HCT116 (cell line): ENCODE results near the gene RPL34. TPM values are rescaled to one million over a fixed set of nuclear protein-coding genes. Genes with fewer than 3 reads are reported as not detected.
"Not testable (repeated sequence)": the region's sequence is repeated elsewhere in the genome, so short reads cannot be mapped to it uniquely, and the experiment has no call there.

ENCODE experiments used
- ATAC-seq: fragments of 200-7000 bp; cut with Tn5 transposase; 2 replicates; pipeline ENCODE4 v1.9.1; 2020; ENCODE audit warnings: mild to moderate bottlenecking, moderate library complexity
- BruUV-seq: library from RNA; stranded (reverse); fragments of 400-500 nt; replicated peaks from 2 replicates; lab custom pipeline; 2021; lab: Mats Ljungman, UMichigan
- CTCF ChIA-PET: fragments of 300-600 bp; sonication (Branson Sonifier 250); formaldehyde crosslinking; loops from one replicate; lab custom pipeline; 2021; ENCODE audit warnings: antibody characterized with exemption; lab: Charles Lee
- POLR2A ChIA-PET: fragments of 300-600, 350-600 bp; sonication (Branson Sonifier 250); formaldehyde crosslinking; loops from one replicate; lab custom pipeline; 2021; ENCODE audit warnings: antibody characterized with exemption; lab: Charles Lee
- RAD21 ChIA-PET, 2 experiments: fragments of 300-600 bp; sonication (Branson Sonifier 250); formaldehyde crosslinking; loops; one replicate each; lab custom pipeline; 2023; ENCODE audit warnings: low total read pairs in 2 of 2; ENCODE audit not compliant: uncharacterized antibody in 2 of 2, unreplicated experiment in 2 of 2, low non-redundant PET in 1 of 2; lab: Charles Lee
- DNase-seq: peaks from one replicate; pipeline ENCODE4 v3.0.0-alpha.2; 2010; ENCODE audit warnings: low read depth, low spot score
- H2AFZ ChIP-seq: fragments of 200-600 bp; shearing (Covaris generic), sonication (generic); 2 replicates; pipeline ENCODE4 v1.6.1; 2017; ENCODE audit warnings: low read depth, mixed run types, mixed read lengths, antibody characterized with exemption, low read length; ENCODE audit not compliant: poor library complexity, severe bottlenecking
- H3K27ac ChIP-seq: 2 replicates; pipeline ENCODE4 v1.5.1; 2012; ENCODE audit warnings: low read depth, low read length
- H3K27me3 ChIP-seq: fragments of 200-600 bp; sonication (generic); 2 replicates; pipeline ENCODE4 v1.6.1; 2016; ENCODE audit warnings: mixed run types, low read length, mixed read lengths; ENCODE audit not compliant: insufficient read depth
- H3K36me3 ChIP-seq, 2 experiments: fragments of 200-500 bp in 1 of 2; fragments of 200-600 bp in 1 of 2; sonication (Bioruptor generic) in 1 of 2; sonication (generic) in 1 of 2; 2 replicates each; pipeline versions ENCODE4 v1.5.1 to v1.6.1; 2014 to 2016; ENCODE audit warnings: low read length in 2 of 2, inconsistent platforms in 1 of 2, mixed read lengths in 1 of 2, mixed run types in 1 of 2; ENCODE audit not compliant: insufficient read depth in 2 of 2, control insufficient read depth in 1 of 2
- H3K4me1 ChIP-seq, 2 experiments: fragments of 200-600 bp in 1 of 2; sonication (generic) in 1 of 2; 2 replicates each; pipeline versions ENCODE4 v1.5.1 to v1.6.1; 2012 to 2017; ENCODE audit warnings: low read length in 2 of 2, inconsistent platforms in 1 of 2, mild to moderate bottlenecking in 1 of 2, mixed read lengths in 1 of 2, mixed run types in 1 of 2, moderate library complexity in 1 of 2; ENCODE audit not compliant: insufficient read depth in 2 of 2, control insufficient read depth in 1 of 2
- H3K4me2 ChIP-seq: fragments of 200-600 bp; sonication (generic); 2 replicates; pipeline ENCODE4 v1.6.1; 2017; ENCODE audit warnings: mixed run types, low read length, mixed read lengths
- H3K4me3 ChIP-seq, 2 experiments: fragments of 200-600 bp in 1 of 2; sonication (generic) in 1 of 2; replicated peaks in 1 of 2; 2 replicates each; pipeline ENCODE4 v1.5.1; 2011 to 2016; ENCODE audit warnings: low read length in 2 of 2, control low read depth in 1 of 2, low read depth in 1 of 2, mild to moderate bottlenecking in 1 of 2, mixed read lengths in 1 of 2, mixed run types in 1 of 2
- H3K79me2 ChIP-seq: fragments of 200-600 bp; sonication (generic); 2 replicates; pipeline ENCODE4 v1.6.1; 2017; ENCODE audit warnings: mild to moderate bottlenecking, mixed run types, low read length, moderate library complexity, mixed read lengths; ENCODE audit not compliant: insufficient read depth
- H3K9ac ChIP-seq: fragments of 200-600 bp; sonication (generic); 2 replicates; pipeline ENCODE4 v1.6.1; 2016; ENCODE audit warnings: low read length, mixed read lengths
- H3K9me2 ChIP-seq: fragments of 200-600 bp; sonication (generic), shearing (Covaris generic); 2 replicates; pipeline ENCODE4 v1.6.1; 2017; ENCODE audit warnings: mixed run types, mild to moderate bottlenecking, moderate library complexity; ENCODE audit not compliant: insufficient read depth
- H3K9me3 ChIP-seq, 2 experiments: fragments of 200-500 bp in 1 of 2; fragments of 200-600 bp in 1 of 2; sonication (Bioruptor generic) in 1 of 2; sonication (generic) in 1 of 2; 2 replicates each; pipeline ENCODE4 v1.6.1; 2014 to 2017; ENCODE audit warnings: low read length in 2 of 2, mixed read lengths in 2 of 2, inconsistent platforms in 1 of 2, low read depth in 1 of 2, mild to moderate bottlenecking in 1 of 2, mixed run types in 1 of 2, moderate library complexity in 1 of 2; ENCODE audit not compliant: control insufficient read depth in 1 of 2, insufficient read depth in 1 of 2
- H4K20me1 ChIP-seq: fragments of 200-600 bp; sonication (generic), shearing (Covaris generic); 2 replicates; pipeline ENCODE4 v1.6.1; 2017; ENCODE audit warnings: mixed run types, mild to moderate bottlenecking, moderate library complexity; ENCODE audit not compliant: insufficient read depth
- CBX3 ChIP-seq: IDR thresholded peaks from 2 replicates; pipeline ENCODE4 v1.6.1; 2012; ENCODE audit warnings: low read depth
- JUND ChIP-seq: IDR thresholded peaks from 2 replicates; pipeline ENCODE4 v1.6.1; 2012
- REST ChIP-seq: IDR thresholded peaks from 2 replicates; pipeline ENCODE4 v1.6.1; 2012; ENCODE audit warnings: low read depth
- TCF7L2 ChIP-seq: IDR thresholded peaks from 2 replicates; pipeline ENCODE4 v1.7.0; 2011; ENCODE audit warnings: borderline replicate concordance, inconsistent platforms; ENCODE audit not compliant: insufficient read depth, insufficient read length; ENCODE audit errors: extremely low read depth
- ZFX ChIP-seq: fragments of 450-650 bp; IDR thresholded peaks from 2 replicates; pipeline ENCODE4 v1.6.1; 2017
- intact Hi-C: fragments of 100-400 bp; cut with micrococcal nuclease; formaldehyde crosslinking; loops from 2 replicates; pipeline ENCODE4 v1.10.0; 2022
- total RNA-seq: library from RNA; stranded (reverse); gene quantifications from one replicate; pipeline ENCODE4 v1.2.1, GENCODE V29; 2021; ENCODE audit not compliant: unreplicated experiment

The RPL34 gene
- total RNA-seq, 1 experiment from 2014 or later: 1,359 TPM

- TF ChIP-seq TCF7L2 (no peak), JUND (no peak), ZFX (no peak), REST (no peak), CBX3 (no peak)
Observed at GRCh38 chr4:108590776-108591175, 29.6 kb upstream of the RPL34 start (continued).

- no peak overlapping the region for H3K27ac ChIP-seq
- BruUV-seq: no TSS peak
Observed at GRCh38 chr4:108592674-108592986, 27.7 kb upstream of the RPL34 start.

GRCh38 chr4:108594296-108594695 is 26.1 kb upstream of the RPL34 start:
- H2AFZ ChIP-seq, H4K20me1 ChIP-seq, H3K4me2 ChIP-seq, H3K9me2 ChIP-seq, H3K27ac ChIP-seq, intact Hi-C loops, RAD21 ChIA-PET, H3K4me3 ChIP-seq, ATAC-seq, DNase-seq, CTCF ChIA-PET, H3K27me3 ChIP-seq, H3K36me3 ChIP-seq, H3K79me2 ChIP-seq, H3K9me3 ChIP-seq, H3K9ac ChIP-seq, BruUV-seq, POLR2A ChIA-PET: not testable (repeated sequence)
- peaks cover 0 to 10% of the 10 kb centered on the region in 2 experiments; a peak in 2 of 4 replicates for H3K4me1 ChIP-seq

More at GRCh38 chr4:108592674-108592986, 27.7 kb upstream of the RPL34 start:
- H3K79me2 ChIP-seq: no peaks in the 10 kb centered on the region
- TF ChIP-seq ZFX: no peak
- TF ChIP-seq, all 23 proteins: peak for 0
- Histone ChIP-seq H3K9ac (no peak overlapping the region), H3K4me3 (no peak overlapping the region), H3K4me2 (no peak overlapping the region), H3K4me1 (peaks cover 0 to 10% of the 10 kb centered on the region in 2 experiments; a peak in 2 of 4 replicates), H3K9me2 (no peaks in the 10 kb centered on the region), H4K20me1 (no peaks in the 10 kb centered on the region), H3K9me3 (no peaks in the 10 kb centered on the region), H3K27me3 (no peaks in the 10 kb centered on the region), H2AFZ (no peak overlapping the region), H3K36me3 (no peaks in the 10 kb centered on the region)
- DNase-seq: no peak
- ATAC-seq: no peak
- ChIA-PET POLR2A (interaction anchor here (0.7 kb wide), 1 partner anchor 526 kb away, joined by 3 read pairs; no protein-coding TSS in a partner anchor), CTCF (interaction anchor here (0.7 to 1.4 kb wide), 2 partner anchors 20 to 536 kb away, joined by 5 to 6 read pairs; no protein-coding TSS in a partner anchor), RAD21 (no interaction called here)
- intact Hi-C loops: no loop called here
